ENCODE measurements around the gene LRRC46. TPM values are rescaled to one million over a fixed set of nuclear protein-coding genes. Genes with fewer than 3 reads are reported as not detected.

Gene LRRC46
- total and polyA plus RNA-seq, 2 experiments from 2014 or later: 0.18 to 0.35 TPM

DNA sequence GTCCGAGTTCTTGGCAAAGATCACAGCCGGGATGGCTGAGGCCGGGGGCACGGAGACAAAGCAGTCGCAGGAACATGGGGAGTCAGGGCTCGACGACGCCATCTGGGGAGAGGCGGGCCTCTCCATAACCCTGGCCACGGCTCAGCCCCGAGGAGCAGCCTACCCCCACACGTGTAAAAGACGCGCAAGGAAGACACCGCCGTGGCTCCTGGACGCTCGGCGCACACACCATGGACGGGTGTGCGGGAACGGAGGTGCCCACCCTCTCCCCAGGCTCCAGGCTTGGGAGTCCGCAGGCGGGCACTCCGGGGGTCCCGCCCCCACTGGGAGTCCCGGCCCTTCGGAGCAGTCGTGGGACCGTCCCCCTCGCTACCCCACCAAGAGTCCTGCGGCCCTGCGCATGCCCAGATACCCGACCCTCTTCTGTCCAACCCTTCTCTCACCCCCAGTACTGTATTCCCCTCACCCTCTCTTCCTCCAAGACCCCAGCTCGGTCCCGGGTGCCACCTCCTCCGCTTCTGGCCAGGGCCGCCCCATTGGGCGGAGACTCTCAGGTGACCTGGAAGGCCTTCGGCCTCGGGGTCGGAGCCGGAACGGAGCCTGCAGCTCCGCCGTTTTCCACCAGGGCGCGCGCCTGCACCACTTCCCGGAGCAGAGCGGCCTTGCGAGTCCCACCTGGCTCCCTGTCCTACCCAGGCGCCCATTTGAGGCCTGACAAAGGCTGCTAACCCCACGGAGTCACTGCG, 9.4 kb downstream of the LRRC46 start, which contains the start of gene SCRN2:
TSS of gene SCRN2 (minus strand) at position 532 of the 746 bp plus-strand sequence. CDS start at position 102, 430 bp downstream.
- Mint-ChIP-seq H3K4me3 (peak within 1 kb of the TSS; percentile 95), H3K27ac (no peak within 1 kb of the TSS), H3K9me3 (no peaks in the 10 kb centered on the region), H3K36me3 (ENCODE audit: low read depth) (peaks cover 3% of the 10 kb centered on the region; the same call in 1 of the 3 replicates), H3K4me1 (peaks cover 46% of the 10 kb centered on the region), H3K27me3 (ENCODE audit: insufficient read depth, low read depth, poor library complexity) (peaks cover 30% of the 10 kb centered on the region)
- H3F3A ChIP-seq (replicated peaks; ENCODE audit: low read depth): no peaks in the 10 kb centered on the region
- H3K4me3 ChIP-seq: peak within 1 kb of the TSS; percentile 94
- H3K79me2 ChIP-seq (replicated peaks; ENCODE audit: insufficient read depth): no peaks in the 10 kb centered on the region; the same call in 1 of the 2 replicates
- no peaks in the 10 kb centered on the region for H3K36me3 ChIP-seq (ENCODE audit: insufficient read depth)
- H4K20me1 ChIP-seq (replicated peaks; ENCODE audit: insufficient read depth): no peaks in the 10 kb centered on the region
- H3K4me2 ChIP-seq: peak within 1 kb of the TSS; percentile 95
- peak; percentile 96 for DNase-seq (ENCODE audit: low spot score)
- H3K4me1 ChIP-seq (ENCODE audit: insufficient read depth): peaks cover 20% of the 10 kb centered on the region; the same call in 1 of the 2 replicates
- TF ChIP-seq CREB1 (CRISPR knock-in tag; IDR thresholded peaks at IDR 0.05; ENCODE audit: low read depth) (no peak), NANOG (IDR thresholded peaks at IDR 0.05; ENCODE audit: borderline replicate concordance) (no peak), POLR2AphosphoS5 (IDR thresholded peaks at IDR 0.05; ENCODE audit: low read depth) (peak; percentile 82), ZNF331 (CRISPR knock-in tag; IDR thresholded peaks at IDR 0.05; ENCODE audit: low read depth) (no peak), ETS1 (IDR thresholded peaks at IDR 0.05) (peak; percentile 32; the same call in 1 of the 2 replicates)
- TF ChIP-seq, protein P1, sequence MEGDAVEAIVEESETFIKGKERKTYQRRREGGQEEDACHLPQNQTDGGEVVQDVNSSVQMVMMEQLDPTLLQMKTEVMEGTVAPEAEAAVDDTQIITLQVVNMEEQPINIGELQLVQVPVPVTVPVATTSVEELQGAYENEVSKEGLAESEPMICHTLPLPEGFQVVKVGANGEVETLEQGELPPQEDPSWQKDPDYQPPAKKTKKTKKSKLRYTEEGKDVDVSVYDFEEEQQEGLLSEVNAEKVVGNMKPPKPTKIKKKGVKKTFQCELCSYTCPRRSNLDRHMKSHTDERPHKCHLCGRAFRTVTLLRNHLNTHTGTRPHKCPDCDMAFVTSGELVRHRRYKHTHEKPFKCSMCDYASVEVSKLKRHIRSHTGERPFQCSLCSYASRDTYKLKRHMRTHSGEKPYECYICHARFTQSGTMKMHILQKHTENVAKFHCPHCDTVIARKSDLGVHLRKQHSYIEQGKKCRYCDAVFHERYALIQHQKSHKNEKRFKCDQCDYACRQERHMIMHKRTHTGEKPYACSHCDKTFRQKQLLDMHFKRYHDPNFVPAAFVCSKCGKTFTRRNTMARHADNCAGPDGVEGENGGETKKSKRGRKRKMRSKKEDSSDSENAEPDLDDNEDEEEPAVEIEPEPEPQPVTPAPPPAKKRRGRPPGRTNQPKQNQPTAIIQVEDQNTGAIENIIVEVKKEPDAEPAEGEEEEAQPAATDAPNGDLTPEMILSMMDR (conservative IDR thresholded peaks at IDR 0.05; ENCODE audit: low read depth in 2 of 2): peak; percentile 79 to 97
- H2AFZ ChIP-seq: peak within 1 kb of the TSS; percentile 95
- ATAC-seq: peak; percentile 93
- H3K27me3 ChIP-seq (ENCODE audit: insufficient read depth): peaks cover 24% of the 10 kb centered on the region
- no peaks in the 10 kb centered on the region for H3K9me2 ChIP-seq (ENCODE audit: insufficient read depth)
- H3K27ac ChIP-seq (ENCODE audit: low read depth): no peak within 1 kb of the TSS

DNA sequence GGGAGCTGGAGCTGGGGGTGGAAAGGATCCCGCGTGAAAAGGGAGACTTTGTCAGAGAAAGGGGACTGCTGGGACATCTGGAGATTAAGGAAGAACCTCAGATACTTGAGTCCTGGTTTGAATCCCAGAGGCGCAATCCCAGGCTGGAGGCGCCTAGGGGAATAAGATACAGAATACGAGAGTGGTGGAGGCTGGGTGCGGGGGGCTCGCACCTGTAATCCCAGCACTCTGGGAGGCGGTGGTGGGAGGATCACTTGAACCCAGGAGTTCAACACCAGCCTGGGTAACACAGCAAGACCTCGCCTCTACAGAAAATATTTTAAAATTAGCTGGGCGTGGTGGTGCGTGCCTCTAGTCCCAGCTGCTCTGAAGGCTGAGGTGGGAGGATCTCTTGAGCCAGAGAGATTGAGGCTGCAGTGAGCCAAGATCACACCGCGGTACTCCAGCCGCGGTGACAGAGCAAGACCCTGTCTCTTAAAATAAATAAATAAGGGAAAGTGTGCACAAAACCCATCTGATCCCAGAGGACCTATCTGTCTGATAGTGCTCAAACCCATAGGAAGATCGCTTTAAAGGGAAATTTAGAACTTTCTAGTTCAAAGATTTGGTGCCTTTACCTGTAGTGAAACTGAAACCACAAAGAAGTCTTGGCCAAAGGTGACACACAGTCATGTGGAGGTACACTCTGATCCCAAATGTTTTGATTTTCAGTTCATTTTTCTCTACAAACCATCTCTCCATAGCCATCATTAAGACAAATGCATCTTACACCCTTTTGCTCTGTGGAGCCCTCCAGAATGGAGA, 10.2 kb downstream of the LRRC46 start:
- no peaks in the 10 kb centered on the region for H3K36me3 ChIP-seq (ENCODE audit: insufficient read depth)
- peak overlapping the region; percentile 95 for H3K4me3 Mint-ChIP-seq
- no peak overlapping the region for H3K27ac Mint-ChIP-seq
- peaks cover 38% of the 10 kb centered on the region for H3K27me3 Mint-ChIP-seq (ENCODE audit: insufficient read depth, low read depth, poor library complexity)
- peak overlapping the region; percentile 94; the same call in 1 of the 2 replicates for H2AFZ ChIP-seq
- ATAC-seq: peak; percentile 12
- peaks cover 47% of the 10 kb centered on the region for H3K4me1 Mint-ChIP-seq
- TF ChIP-seq CREB1 (CRISPR knock-in tag; IDR thresholded peaks at IDR 0.05; ENCODE audit: low read depth): no peak
- no peaks in the 10 kb centered on the region; the same call in 1 of the 2 replicates for H4K20me1 ChIP-seq (replicated peaks; ENCODE audit: insufficient read depth)
- H3K27me3 ChIP-seq (ENCODE audit: insufficient read depth): peaks cover 32% of the 10 kb centered on the region
- no peaks in the 10 kb centered on the region; the same call in 1 of the 2 replicates for H3K79me2 ChIP-seq (replicated peaks; ENCODE audit: insufficient read depth)
- no peak overlapping the region for H3K4me2 ChIP-seq
- peaks cover 3% of the 10 kb centered on the region; the same call in 1 of the 3 replicates for H3K36me3 Mint-ChIP-seq (ENCODE audit: low read depth)
- H3K9me3 Mint-ChIP-seq: no peaks in the 10 kb centered on the region
- DNase-seq (ENCODE audit: low spot score): no peak
- no peaks in the 10 kb centered on the region for H3F3A ChIP-seq (replicated peaks; ENCODE audit: low read depth)
- H3K9me2 ChIP-seq (ENCODE audit: insufficient read depth): no peaks in the 10 kb centered on the region
- H3K27ac ChIP-seq (ENCODE audit: low read depth): no peak overlapping the region
- H3K4me1 ChIP-seq (ENCODE audit: insufficient read depth): peaks cover 20% of the 10 kb centered on the region; the same call in 1 of the 2 replicates
- H3K4me3 ChIP-seq: peak overlapping the region; percentile 94; the same call in 1 of the 2 replicates

Data from GM23338 (cell line).